Esophagus muscularis mucosa (tissue), 4 donors: Measurements from ENCODE around the gene VAMP5. TPM values are rescaled to one million over a fixed set of nuclear protein-coding genes. Genes with fewer than 3 reads are reported as not detected.

Experiments used
- DNase-seq: peaks from one replicate; pipeline ENCODE4 v3.0.0-alpha.2; 2017; ENCODE audit errors: extremely low spot score
- H3K27ac ChIP-seq, 4 donors: fragments of 200-600 bp; sonication (generic); replicated peaks in 1 of 4; 1 replicate in 3 of 4; 2 replicates in 1 of 4; pipeline ENCODE4 v1.5.1; 2016 to 2019; ENCODE audit warnings: mild to moderate bottlenecking in 1 of 4
- H3K27me3 ChIP-seq, 4 donors: fragments of 200-600 bp; sonication (generic); one replicate each; pipeline versions ENCODE4 v1.5.1 to v1.6.0; 2016 to 2019
- H3K36me3 ChIP-seq, 4 donors: fragments of 200-600 bp; sonication (generic); one replicate each; pipeline ENCODE4 v1.5.1; 2016 to 2019
- H3K4me1 ChIP-seq, 4 donors: fragments of 200-600 bp; sonication (generic); one replicate each; pipeline ENCODE4 v1.5.1; 2016 to 2019
- H3K4me3 ChIP-seq, 4 donors: fragments of 200-600 bp; sonication (generic); 1 replicate in 2 of 4; 2 replicates in 2 of 4; pipeline ENCODE4 v1.5.1; 2016 to 2019; ENCODE audit warnings: mild to moderate bottlenecking in 4 of 4, moderate library complexity in 1 of 4
- H3K9me3 ChIP-seq, 4 donors: fragments of 200-600 bp; sonication (generic); 1 replicate in 3 of 4; 2 replicates in 1 of 4; pipeline ENCODE4 v1.5.1; 2016 to 2019
- EP300 ChIP-seq: sonication (generic); formaldehyde crosslinking; IDR thresholded peaks from one replicate; pipeline ENCODE4 v1.6.1; 2017; ENCODE audit warnings: antibody characterized with exemption
- POLR2A ChIP-seq: fragments of 450-650 bp; IDR thresholded peaks from one replicate; pipeline ENCODE4 v1.6.1; 2017; ENCODE audit warnings: antibody characterized with exemption, moderate library complexity, mild to moderate bottlenecking, low read depth
- POLR2AphosphoS5 ChIP-seq, 2 donors: sonication (generic); formaldehyde crosslinking; IDR thresholded peaks; one replicate each; pipeline ENCODE4 v1.6.1; 2017; ENCODE audit warnings: antibody characterized with exemption in 2 of 2
- WGBS: methylation state at CpG from one replicate; pipeline ENCODE4 v1.1.5; 2018; 5-methylcytosine and 5-hydroxymethylcytosine counted together
- intact Hi-C: fragments of 100-400 bp; cut with DNase I; formaldehyde crosslinking; loops from one replicate; pipeline ENCODE4 v1.15.1; 2023
- total RNA-seq, 4 donors: library from RNA; depleted of rRNA; stranded (reverse); fragments of >200 nt; gene quantifications; one replicate each; pipeline versions ENCODE4 v1.1.0 to v1.2.1, GENCODE V29; 2016
- TF ChIP-seq, protein P1 (sequence below), 3 experiments: fragments of 200-600 bp in 2 of 3; fragments of 450-650 bp in 1 of 3; sonication (generic) in 2 of 3; IDR thresholded peaks; one replicate each; pipeline ENCODE4 v1.5.1; 2017 to 2019; ENCODE audit warnings: antibody characterized with exemption in 3 of 3, mild to moderate bottlenecking in 2 of 3, moderate library complexity in 1 of 3

The VAMP5 gene
- total RNA-seq, 4 donors from 2014 or later = 35.6 to 50.7 (median 42.0) TPM

DNA sequence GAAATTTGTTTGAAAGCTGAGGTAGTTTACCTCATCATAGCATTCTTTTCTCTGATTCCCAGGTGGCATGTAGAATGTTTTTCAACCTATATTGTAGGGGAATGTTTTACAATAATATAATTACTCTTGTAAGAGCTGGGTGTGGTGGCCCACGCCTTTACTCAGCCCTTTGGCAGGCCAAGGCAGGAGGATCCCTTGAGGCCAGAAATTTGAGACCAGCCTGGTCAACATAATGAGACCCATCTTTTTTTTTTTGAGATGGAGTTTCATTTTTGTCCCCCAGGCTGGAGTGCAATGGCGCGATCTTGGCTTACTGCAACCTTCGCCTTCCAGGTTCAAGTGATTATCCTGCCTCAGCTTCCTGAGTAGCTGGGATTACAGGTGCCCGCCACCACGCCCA, 35.4 kb downstream of the VAMP5 start:
- no peaks in the 10 kb centered on the region for H3K27me3 ChIP-seq
- peaks cover 44 to 63% (median 56%) of the 10 kb centered on the region in 4 donors for H3K36me3 ChIP-seq
- intact Hi-C loops = no loop called here

DNA sequence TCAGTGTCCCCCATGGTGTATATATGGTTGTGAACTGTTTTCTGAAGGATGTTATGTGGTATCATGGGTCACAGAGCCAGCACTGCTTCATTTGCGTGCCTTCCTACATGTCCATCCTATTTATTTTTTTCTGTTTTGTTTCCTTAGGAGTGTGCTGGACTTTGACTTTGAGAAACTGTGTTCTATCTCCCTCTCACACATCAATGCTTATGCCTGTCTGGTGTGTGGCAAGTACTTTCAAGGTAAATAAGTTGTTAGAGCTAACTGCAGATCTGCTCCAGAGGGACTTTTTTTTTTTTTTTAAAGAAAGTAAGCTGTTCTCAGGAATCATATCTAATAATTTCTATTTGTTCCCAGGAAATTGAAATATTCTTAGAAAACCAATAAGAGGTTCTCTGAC, 37.1 kb downstream of the VAMP5 start:
- TF ChIP-seq EP300 (no peak), POLR2A (no peak), POLR2AphosphoS5 (IDR thresholded peaks at IDR 0.05) (no peak)
- TF ChIP-seq, protein P1, sequence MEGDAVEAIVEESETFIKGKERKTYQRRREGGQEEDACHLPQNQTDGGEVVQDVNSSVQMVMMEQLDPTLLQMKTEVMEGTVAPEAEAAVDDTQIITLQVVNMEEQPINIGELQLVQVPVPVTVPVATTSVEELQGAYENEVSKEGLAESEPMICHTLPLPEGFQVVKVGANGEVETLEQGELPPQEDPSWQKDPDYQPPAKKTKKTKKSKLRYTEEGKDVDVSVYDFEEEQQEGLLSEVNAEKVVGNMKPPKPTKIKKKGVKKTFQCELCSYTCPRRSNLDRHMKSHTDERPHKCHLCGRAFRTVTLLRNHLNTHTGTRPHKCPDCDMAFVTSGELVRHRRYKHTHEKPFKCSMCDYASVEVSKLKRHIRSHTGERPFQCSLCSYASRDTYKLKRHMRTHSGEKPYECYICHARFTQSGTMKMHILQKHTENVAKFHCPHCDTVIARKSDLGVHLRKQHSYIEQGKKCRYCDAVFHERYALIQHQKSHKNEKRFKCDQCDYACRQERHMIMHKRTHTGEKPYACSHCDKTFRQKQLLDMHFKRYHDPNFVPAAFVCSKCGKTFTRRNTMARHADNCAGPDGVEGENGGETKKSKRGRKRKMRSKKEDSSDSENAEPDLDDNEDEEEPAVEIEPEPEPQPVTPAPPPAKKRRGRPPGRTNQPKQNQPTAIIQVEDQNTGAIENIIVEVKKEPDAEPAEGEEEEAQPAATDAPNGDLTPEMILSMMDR (IDR thresholded peaks at IDR 0.05) = no peak
- H3K9me3 ChIP-seq = no peaks in the 10 kb centered on the region
- no peak for DNase-seq
- H3K27me3 ChIP-seq = no peaks in the 10 kb centered on the region
- no peak overlapping the region for H3K4me3 ChIP-seq
- intact Hi-C loops = no loop called here
- no peak overlapping the region for H3K27ac ChIP-seq
- peaks cover 61 to 80% (median 73%) of the 10 kb centered on the region in 4 donors for H3K36me3 ChIP-seq
- 94% methylated on average over 1 of the region's 1 CpG for WGBS
- H3K4me1 ChIP-seq = peaks cover 24 to 26% (median 26%) of the 10 kb centered on the region in 4 donors

More for the DNA sequence above, 35.4 kb downstream of the VAMP5 start:
- DNase-seq = no peak
- no peak overlapping the region for H3K4me3 ChIP-seq
- no peaks in the 10 kb centered on the region for H3K9me3 ChIP-seq
- WGBS = 90% methylated on average over 6 of the region's 6 CpGs
- TF ChIP-seq POLR2A = no peak
- TF ChIP-seq POLR2AphosphoS5 (IDR thresholded peaks at IDR 0.05) = no peak
- TF ChIP-seq, protein P1 (IDR thresholded peaks at IDR 0.05) = no peak
- no peak for TF ChIP-seq EP300
- peaks cover 23 to 34% (median 32%) of the 10 kb centered on the region in 4 donors for H3K4me1 ChIP-seq
- H3K27ac ChIP-seq = no peak overlapping the region

DNA sequence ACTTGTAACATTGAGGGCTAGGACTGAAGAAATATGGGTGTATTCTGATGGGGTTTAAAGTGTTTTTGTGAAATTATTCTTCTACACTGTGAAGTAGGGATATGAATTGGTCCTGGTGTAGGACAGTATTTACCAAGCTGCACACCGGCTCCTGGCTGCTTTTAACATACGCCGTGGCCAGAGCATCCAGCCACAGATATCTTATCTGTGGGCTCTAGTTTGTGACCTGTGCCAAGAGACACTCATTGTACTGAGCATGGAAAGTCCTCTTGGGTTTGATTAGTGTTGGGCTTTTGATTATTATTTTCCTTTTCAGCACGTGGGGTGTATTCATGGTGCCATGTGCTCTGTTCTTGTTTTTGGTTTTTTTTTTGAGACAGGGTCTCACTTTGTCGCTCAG, 39.8 kb downstream of the VAMP5 start:
- Histone ChIP-seq H3K4me3 (no peak overlapping the region), H3K36me3 (peaks cover 84 to 100% (median 97%) of the 10 kb centered on the region in 4 donors), H3K27me3 (no peaks in the 10 kb centered on the region), H3K4me1 (peaks cover under 1 to 11% (median 2%) of the 10 kb centered on the region in 4 donors), H3K9me3 (no peaks in the 10 kb centered on the region), H3K27ac (no peak overlapping the region)
- WGBS = 89% methylated on average over 5 of the region's 5 CpGs
- TF ChIP-seq EP300 (no peak), POLR2A (no peak), POLR2AphosphoS5 (IDR thresholded peaks at IDR 0.05) (no peak)
- TF ChIP-seq, protein P1 (IDR thresholded peaks at IDR 0.05) = no peak
- no peak for DNase-seq
- intact Hi-C loops = no loop called here

DNA sequence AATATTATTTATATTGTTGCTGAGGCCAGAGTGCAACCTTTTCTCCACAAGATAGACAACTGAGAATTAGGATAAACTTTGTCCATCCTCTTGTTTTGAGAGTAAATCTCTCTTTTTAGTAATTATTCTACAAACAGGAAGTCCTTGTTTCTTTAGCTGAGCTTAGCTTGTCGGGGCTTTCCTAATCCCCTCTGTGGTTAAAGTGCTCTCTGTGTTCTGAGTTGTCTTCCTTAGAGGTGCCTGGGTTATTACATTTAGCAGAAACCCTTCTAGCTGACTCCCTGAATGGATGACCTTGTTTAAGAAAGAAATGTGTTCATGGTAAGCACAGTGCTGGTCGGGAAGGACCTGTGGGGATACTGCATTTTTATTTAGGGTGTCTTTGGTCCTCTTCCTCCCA, 44.4 kb downstream of the VAMP5 start:
- Histone ChIP-seq H3K27ac (no peak overlapping the region), H3K27me3 (no peaks in the 10 kb centered on the region), H3K4me1 (peaks cover 0 to 9% (median 0%) of the 10 kb centered on the region in 4 donors), H3K4me3 (no peak overlapping the region), H3K9me3 (no peaks in the 10 kb centered on the region), H3K36me3 (peaks cover 91 to 100% (median 100%) of the 10 kb centered on the region in 4 donors)
- TF ChIP-seq POLR2AphosphoS5 (IDR thresholded peaks at IDR 0.05) (no peak), POLR2A (no peak)
- TF ChIP-seq, protein P1 (IDR thresholded peaks at IDR 0.05) = no peak
- intact Hi-C loops = no loop called here
- 82% methylated on average over 2 of the region's 2 CpGs for WGBS
- no peak for DNase-seq

DNA sequence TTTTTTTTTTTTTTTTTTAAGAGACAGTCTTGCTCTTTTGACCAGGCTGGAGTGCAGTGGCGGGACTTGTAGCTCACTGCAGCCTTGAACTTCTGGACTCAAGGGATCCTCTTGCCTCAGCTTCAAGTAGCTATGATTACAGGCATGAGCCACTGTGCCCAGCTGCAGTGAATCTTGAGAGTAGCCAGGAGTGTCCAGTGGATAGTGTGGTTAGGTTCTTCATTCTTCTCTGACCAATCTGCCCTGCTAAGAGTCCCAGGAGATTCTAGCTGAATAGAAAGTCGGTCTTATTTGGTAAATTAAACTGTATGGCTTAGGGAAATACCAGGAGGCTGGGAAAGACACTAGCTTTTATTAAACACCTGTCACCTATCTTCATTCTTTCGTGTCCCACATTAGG, 47.1 kb downstream of the VAMP5 start:
- H3K36me3 ChIP-seq = peaks cover 77 to 100% (median 96%) of the 10 kb centered on the region in 4 donors
- TF ChIP-seq, protein P1 (IDR thresholded peaks at IDR 0.05) = no peak
- TF ChIP-seq POLR2A = no peak
- no peak for TF ChIP-seq POLR2AphosphoS5 (IDR thresholded peaks at IDR 0.05)
- no peak for TF ChIP-seq EP300
- DNase-seq = no peak

More for the DNA sequence above, 47.1 kb downstream of the VAMP5 start:
- intact Hi-C loops = no loop called here
- H3K4me1 ChIP-seq = no peaks in the 10 kb centered on the region
- H3K27ac ChIP-seq = no peak overlapping the region
- no peaks in the 10 kb centered on the region for H3K9me3 ChIP-seq
- H3K27me3 ChIP-seq = no peaks in the 10 kb centered on the region
- H3K4me3 ChIP-seq = no peak overlapping the region
- 90% methylated on average over 3 of the region's 3 CpGs for whole genome bisulfite sequencing
